Osteoblast (primary cell): ENCODE measurements around the gene PLCL1. TPM values are rescaled to one million over a fixed set of nuclear protein-coding genes. Genes with fewer than 3 reads are reported as not detected.

Experiments used
- DNase-seq: peaks from one replicate; pipeline ENCODE4 v3.0.0; 2011; ENCODE audit warnings: low spot score, mixed read lengths; ENCODE audit not compliant: insufficient read length; ENCODE audit errors: missing footprints
- H2AFZ ChIP-seq: 2 replicates; pipeline ENCODE4 v1.6.0; 2011; ENCODE audit warnings: mild to moderate bottlenecking, low read length
- H3K27ac ChIP-seq: 2 replicates; pipeline ENCODE4 v1.5.1; 2011; ENCODE audit warnings: mild to moderate bottlenecking, low read depth, low read length, moderate library complexity
- H3K27me3 ChIP-seq: 2 replicates; pipeline ENCODE4 v1.6.0; 2012; ENCODE audit warnings: mild to moderate bottlenecking, control low read depth, inconsistent platforms, low read length, moderate library complexity; ENCODE audit not compliant: insufficient read depth
- H3K36me3 ChIP-seq: 2 replicates; pipeline ENCODE4 v1.5.1; 2011; ENCODE audit warnings: mild to moderate bottlenecking, low read length, control low read depth, moderate library complexity; ENCODE audit not compliant: insufficient read depth
- H3K4me1 ChIP-seq: 2 replicates; pipeline ENCODE4 v1.5.1; 2011; ENCODE audit warnings: mild to moderate bottlenecking, low read length, control low read depth, moderate library complexity; ENCODE audit not compliant: insufficient read depth
- H3K4me2 ChIP-seq: 2 replicates; pipeline ENCODE4 v1.6.0; 2011; ENCODE audit warnings: mild to moderate bottlenecking, low read length; ENCODE audit not compliant: insufficient read depth
- H3K4me3 ChIP-seq: fragments of 200-600 bp; sonication (generic); 3 replicates; pipeline ENCODE4 v1.5.1; 2012; ENCODE audit warnings: mild to moderate bottlenecking, low read length, inconsistent platforms; ENCODE audit not compliant: insufficient read depth
- H3K79me2 ChIP-seq: 2 replicates; pipeline ENCODE4 v1.6.0; 2012; ENCODE audit warnings: mild to moderate bottlenecking, low read length, control low read depth, inconsistent platforms; ENCODE audit not compliant: insufficient read depth
- H3K9me3 ChIP-seq: 2 replicates; pipeline ENCODE4 v1.5.1; 2011; ENCODE audit warnings: low read depth, low read length, control low read depth
- H4K20me1 ChIP-seq: 2 replicates; pipeline ENCODE4 v1.6.0; 2012; ENCODE audit warnings: mild to moderate bottlenecking, low read length, control low read depth; ENCODE audit not compliant: insufficient read depth
- CTCF ChIP-seq: IDR thresholded peaks from 2 replicates; pipeline ENCODE4 v1.5.1; 2011; ENCODE audit warnings: mild to moderate bottlenecking, low read depth, low read length, moderate library complexity; ENCODE audit errors: extremely low read depth
- total RNA-seq: library from RNA; depleted of rRNA; stranded (reverse); fragments of >200 nt; gene quantifications from 2 replicates; pipeline ENCODE4 v1.2.3, GENCODE V29; 2012

PLCL1 gene
- total RNA-seq, 1 donor: 4.0 TPM

GRCh38 chr2:197839856-197840255 lies 35.5 kb downstream of the PLCL1 start:
- Histone ChIP-seq H3K36me3 (no peaks in the 10 kb centered on the region), H3K4me1 (peaks cover 4% of the 10 kb centered on the region), H3K4me3 (no peak overlapping the region), H4K20me1 (no peaks in the 10 kb centered on the region), H3K79me2 (no peaks in the 10 kb centered on the region), H3K27ac (no peak overlapping the region), H3K27me3 (no peaks in the 10 kb centered on the region), H3K9me3 (no peaks in the 10 kb centered on the region), H2AFZ (no peak overlapping the region), H3K4me2 (no peak overlapping the region)
- DNase-seq: no peak
- no peak for TF ChIP-seq CTCF

GRCh38 chr2:197846128-197846527 lies 41.7 kb downstream of the PLCL1 start:
- no peak overlapping the region for H3K4me2 ChIP-seq
- no peak for TF ChIP-seq CTCF

GRCh38 chr2:197846777-197847176 lies 42.4 kb downstream of the PLCL1 start:
- DNase-seq: no peak
- Histone ChIP-seq H3K9me3 (no peaks in the 10 kb centered on the region), H3K36me3 (no peaks in the 10 kb centered on the region), H3K27ac (no peak overlapping the region), H3K4me1 (no peaks in the 10 kb centered on the region), H2AFZ (no peak overlapping the region), H3K79me2 (no peaks in the 10 kb centered on the region), H3K4me3 (no peak overlapping the region), H3K4me2 (no peak overlapping the region), H3K27me3 (no peaks in the 10 kb centered on the region), H4K20me1 (no peaks in the 10 kb centered on the region)
- no peak for TF ChIP-seq CTCF

More at GRCh38 chr2:197846128-197846527, 41.7 kb downstream of the PLCL1 start:
- H4K20me1 ChIP-seq: no peaks in the 10 kb centered on the region
- no peak for DNase-seq
- H3K79me2 ChIP-seq: no peaks in the 10 kb centered on the region
- H3K9me3 ChIP-seq: no peaks in the 10 kb centered on the region
- H3K4me1 ChIP-seq: no peaks in the 10 kb centered on the region
- no peaks in the 10 kb centered on the region for H3K27me3 ChIP-seq
- H2AFZ ChIP-seq: no peak overlapping the region
- no peak overlapping the region for H3K4me3 ChIP-seq
- no peak overlapping the region for H3K27ac ChIP-seq
- no peaks in the 10 kb centered on the region for H3K36me3 ChIP-seq

GRCh38 chr2:197847651-197848401 lies 43.4 kb downstream of the PLCL1 start:
- Histone ChIP-seq H4K20me1 (no peaks in the 10 kb centered on the region), H3K4me3 (no peak overlapping the region), H3K27me3 (no peaks in the 10 kb centered on the region), H3K36me3 (no peaks in the 10 kb centered on the region), H3K27ac (no peak overlapping the region), H3K9me3 (no peaks in the 10 kb centered on the region), H2AFZ (no peak overlapping the region), H3K79me2 (no peaks in the 10 kb centered on the region), H3K4me2 (no peak overlapping the region), H3K4me1 (no peaks in the 10 kb centered on the region)
- TF ChIP-seq CTCF: no peak
- no peak for DNase-seq
